ENCODE results near the gene SYTL5. TPM values are rescaled to one million over a fixed set of nuclear protein-coding genes. Genes with fewer than 3 reads are reported as not detected.
"Not testable (repeated sequence)": the region's sequence is repeated elsewhere in the genome, so short reads cannot be mapped to it uniquely, and the experiment has no call there.

SYTL5 gene
- total and polyA plus RNA-seq, 2 of the 4 experiments (the other 2 are of a cell fraction), result 0.19 to 0.54 TPM

DNA sequence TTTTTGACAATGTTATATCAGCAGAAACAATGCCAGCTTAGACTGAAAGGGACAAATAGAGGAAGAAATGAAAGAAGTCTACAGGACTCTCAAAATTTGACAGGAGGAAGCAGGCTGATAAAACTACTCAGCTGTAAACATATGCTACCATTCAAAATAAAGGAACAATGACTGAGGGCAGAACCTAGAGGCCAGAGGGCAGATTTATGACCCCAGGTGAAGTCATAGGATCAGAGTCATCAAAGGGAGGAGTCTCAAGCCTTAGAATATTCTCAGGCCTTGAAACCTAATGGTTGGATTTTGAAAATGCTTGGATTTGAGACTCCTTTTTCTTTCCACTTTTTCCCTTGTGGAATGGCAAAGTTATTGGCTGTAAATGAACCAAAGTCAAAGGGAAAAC, 17.0 kb upstream of the SYTL5 start:
- dilution Hi-C loops (cut with HindIII; ENCODE audit: low sequenced_read_pairs, unreplicated experiment), result no loop called here
- Histone ChIP-seq H2BK15ac (ENCODE audit: low read depth, low read length) (no peak overlapping the region), H3K9me1 (ENCODE audit: insufficient read depth, low read length) (no peaks in the 10 kb centered on the region), H2AK9ac (replicated peaks; ENCODE audit: low read depth, low read length, poor library complexity) (no peak overlapping the region), H4K5ac (ENCODE audit: low read depth, low read length) (no peak overlapping the region), H3K4me1 (ENCODE audit: control insufficient read depth, insufficient read depth, low read length) (no peaks in the 10 kb centered on the region), H3K27ac (ENCODE audit: insufficient read depth, low read length) (no peak overlapping the region), H4K91ac (ENCODE audit: insufficient read depth, low read depth, low read length) (no peak overlapping the region), H2BK20ac (ENCODE audit: low read depth, low read length) (no peak overlapping the region), H3K79me1 (ENCODE audit: low read depth in 1 of 2, low read length in 2 of 2) (no peaks in the 10 kb centered on the region), H3K4ac (ENCODE audit: low read depth, low read length) (no peak overlapping the region), H3K4me2 (ENCODE audit: low read depth, low read length) (no peak overlapping the region), H4K8ac (ENCODE audit: low read depth in 2 of 2, low read length in 2 of 2) (no peak overlapping the region), H2BK120ac (ENCODE audit: low read depth, low read length) (no peak overlapping the region), H3K18ac (ENCODE audit: low read depth, low read length) (no peak overlapping the region), H2AFZ (replicated peaks; ENCODE audit: low read length, poor library complexity) (no peak overlapping the region), H3K4me3 (ENCODE audit: insufficient read depth, low read depth, low read length) (no peak overlapping the region), H3K23ac (ENCODE audit: low read depth, low read length) (no peak overlapping the region), H3K56ac (ENCODE audit: extremely low read depth, insufficient read depth, low read length) (no peak overlapping the region), H3K27me3 (ENCODE audit: control insufficient read depth, insufficient read depth, low read length) (peaks cover 2% of the 10 kb centered on the region), H2AK5ac (ENCODE audit: low read depth, low read length) (no peak overlapping the region), H4K20me1 (ENCODE audit: insufficient read depth, low read length) (no peaks in the 10 kb centered on the region), H3K9ac (ENCODE audit: low read depth, low read length) (no peak overlapping the region), H3K14ac (replicated peaks; ENCODE audit: low read depth, low read length) (no peak overlapping the region), H2BK5ac (ENCODE audit: low read depth, low read length, poor library complexity, severe bottlenecking) (no peak overlapping the region), H3K36me3 (ENCODE audit: control insufficient read depth, insufficient read depth, low read length) (no peaks in the 10 kb centered on the region), H3K9me3 (ENCODE audit: control insufficient read depth, insufficient read depth, low read length) (no peaks in the 10 kb centered on the region)
- in situ Hi-C loops (cut with MboI; ENCODE audit: low sequenced_read_pairs), result no loop called here
- no TSS peak for BruUV-seq (replicated peaks)
- ATAC-seq (ENCODE audit: low read depth) (no peak), DNase-seq (no peak)
- POLR2A ChIA-PET (ENCODE audit: unreplicated experiment), result no interaction called here
- intact Hi-C loops (cut with micrococcal nuclease), result loop anchor here (10.0 kb wide), 1 partner anchor 335 kb away; no protein-coding TSS in a partner anchor
- no peak for TF ChIP-seq MAZ (IDR thresholded peaks at IDR 0.05; ENCODE audit: borderline replicate concordance, low read depth, low read length)
- no peak for TF ChIP-seq SMC3 (IDR thresholded peaks at IDR 0.05; ENCODE audit: low read depth, low read length)
- no peak for TF ChIP-seq CEBPB (IDR thresholded peaks at IDR 0.05; ENCODE audit: low read depth, low read length)
- TF ChIP-seq MAFK (IDR thresholded peaks at IDR 0.05; ENCODE audit: low read depth, low read length), result no peak
- no peak for TF ChIP-seq POLR2A (IDR thresholded peaks at IDR 0.05; ENCODE audit: low read depth, low read length)
- CTCF ChIA-PET, result no interaction called here

DNA sequence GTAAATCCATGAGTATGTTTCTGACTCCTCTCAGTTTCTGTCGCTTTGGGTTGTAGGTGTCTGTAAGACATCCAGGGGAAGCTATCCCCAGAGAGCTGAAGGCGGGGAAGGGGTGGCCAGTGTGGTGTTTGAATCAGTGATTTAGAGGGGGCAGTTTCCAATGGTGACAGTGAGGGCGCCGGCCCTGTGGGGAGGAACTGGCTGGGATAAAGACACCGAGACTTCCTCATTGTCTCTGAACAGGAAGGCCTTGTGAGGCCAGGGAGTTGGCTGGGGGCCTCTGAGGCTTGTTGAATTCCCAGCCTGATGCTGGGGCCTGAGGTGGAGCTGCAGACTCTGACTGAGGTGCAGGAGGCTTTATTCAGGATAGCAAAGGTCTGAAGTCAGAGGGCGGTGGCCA, 15.1 kb upstream of the SYTL5 start:
- H3K4me3 ChIP-seq (ENCODE audit: insufficient read depth, low read depth, low read length); dilution Hi-C loops (cut with HindIII; ENCODE audit: low sequenced_read_pairs, unreplicated experiment); DNase-seq: not testable (repeated sequence)

More for the DNA sequence above, 15.1 kb upstream of the SYTL5 start:
- H3K4me1 ChIP-seq (ENCODE audit: control insufficient read depth, insufficient read depth, low read length); H2BK120ac ChIP-seq (ENCODE audit: low read depth, low read length); H3K27me3 ChIP-seq (ENCODE audit: control insufficient read depth, insufficient read depth, low read length); H2BK5ac ChIP-seq (ENCODE audit: low read depth, low read length, poor library complexity, severe bottlenecking); BruUV-seq (replicated peaks); in situ Hi-C loops (cut with MboI; ENCODE audit: low sequenced_read_pairs); POLR2A ChIA-PET (ENCODE audit: unreplicated experiment); intact Hi-C loops (cut with micrococcal nuclease); H3K36me3 ChIP-seq (ENCODE audit: control insufficient read depth, insufficient read depth, low read length); H3K23ac ChIP-seq (ENCODE audit: low read depth, low read length); H3K27ac ChIP-seq (ENCODE audit: insufficient read depth, low read length); ATAC-seq (ENCODE audit: low read depth); H3K14ac ChIP-seq (replicated peaks; ENCODE audit: low read depth, low read length); H3K9ac ChIP-seq (ENCODE audit: low read depth, low read length); H2BK20ac ChIP-seq (ENCODE audit: low read depth, low read length); H2AK9ac ChIP-seq (replicated peaks; ENCODE audit: low read depth, low read length, poor library complexity); H2AFZ ChIP-seq (replicated peaks; ENCODE audit: low read length, poor library complexity); H3K4ac ChIP-seq (ENCODE audit: low read depth, low read length); H3K4me2 ChIP-seq (ENCODE audit: low read depth, low read length); H3K9me3 ChIP-seq (ENCODE audit: control insufficient read depth, insufficient read depth, low read length); H4K8ac ChIP-seq (ENCODE audit: low read depth in 2 of 2, low read length in 2 of 2); H2AK5ac ChIP-seq (ENCODE audit: low read depth, low read length); CTCF ChIA-PET; H4K91ac ChIP-seq (ENCODE audit: insufficient read depth, low read depth, low read length); H3K9me1 ChIP-seq (ENCODE audit: insufficient read depth, low read length); H3K79me1 ChIP-seq (ENCODE audit: low read depth in 1 of 2, low read length in 2 of 2); H3K18ac ChIP-seq (ENCODE audit: low read depth, low read length); H2BK15ac ChIP-seq (ENCODE audit: low read depth, low read length); H4K20me1 ChIP-seq (ENCODE audit: insufficient read depth, low read length); H3K56ac ChIP-seq (ENCODE audit: extremely low read depth, insufficient read depth, low read length); H4K5ac ChIP-seq (ENCODE audit: low read depth, low read length): not testable (repeated sequence)
- WGBS, 2 experiments (ENCODE audit: extremely low coverage in 2 of 2, insufficient read length in 1 of 2), result 44% methylated on average over 3 of the region's 6 CpGs; no CpG with 5 or more reads in 1 of the 2 experiments

All from IMR-90 (cell line).